ENCODE results near the gene GPR108.
A peak's percentile ranks its signal among the peaks of the same experiment; 100 is the strongest.

The GPR108 gene

DNA sequence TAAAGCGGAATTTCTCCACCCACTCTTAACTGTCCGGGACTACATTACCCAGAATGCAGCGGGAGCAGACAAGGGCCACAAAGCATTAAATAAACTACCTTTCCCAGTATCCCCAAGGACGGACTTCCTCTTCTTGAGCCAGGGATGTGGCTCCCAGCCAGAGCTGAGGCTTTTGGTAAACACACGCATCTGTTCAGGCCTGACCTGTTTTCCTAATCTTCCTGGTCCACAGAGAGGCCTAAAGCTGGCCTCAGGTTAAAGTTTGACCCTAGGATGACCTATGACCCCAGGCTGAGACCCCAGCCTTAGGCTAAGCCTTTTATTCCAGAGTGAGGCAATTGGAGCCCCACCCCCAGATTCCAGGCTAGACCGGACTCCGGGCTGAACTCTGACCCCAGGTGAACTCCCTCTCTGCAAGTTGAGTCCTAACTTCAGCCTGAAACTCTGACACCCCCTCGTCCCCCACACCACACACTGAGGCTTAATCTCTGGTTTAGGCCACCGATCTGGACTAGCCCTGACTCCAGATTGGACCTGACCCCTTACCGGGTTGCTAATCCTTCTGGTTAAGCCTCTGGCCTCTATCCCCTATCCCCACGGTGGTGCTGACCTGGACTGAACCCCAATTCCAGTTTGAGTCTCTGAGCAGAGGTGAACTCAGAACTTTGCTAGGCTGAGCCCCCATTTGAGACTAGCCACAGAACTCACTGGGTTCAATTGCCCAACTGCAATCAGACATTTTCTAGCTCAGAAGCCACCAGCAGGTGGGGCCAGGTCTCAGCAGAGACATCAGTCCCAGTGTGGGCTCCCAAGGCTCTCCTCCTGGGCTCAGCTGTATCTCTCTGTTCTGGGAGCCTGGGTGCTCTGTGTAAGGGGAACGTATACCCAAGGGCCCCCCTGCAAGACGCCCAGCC lies 750 bp upstream of the GPR108 start:
- peak in 1 of 2 donors; percentile 50 for DNase-seq (ENCODE audit: low read depth in 2 of 2)

- no peak for DNase-seq (ENCODE audit: low read depth in 2 of 2)
Measured at GRCh38 chr19:6736917-6737283, 480 bp downstream of the GPR108 start.

GRCh38 chr19:6736169-6736916 lies 1.0 kb downstream of the GPR108 start:
- peak in 1 of 2 donors; percentile 44 for DNase-seq (ENCODE audit: low read depth in 2 of 2)

DNA sequence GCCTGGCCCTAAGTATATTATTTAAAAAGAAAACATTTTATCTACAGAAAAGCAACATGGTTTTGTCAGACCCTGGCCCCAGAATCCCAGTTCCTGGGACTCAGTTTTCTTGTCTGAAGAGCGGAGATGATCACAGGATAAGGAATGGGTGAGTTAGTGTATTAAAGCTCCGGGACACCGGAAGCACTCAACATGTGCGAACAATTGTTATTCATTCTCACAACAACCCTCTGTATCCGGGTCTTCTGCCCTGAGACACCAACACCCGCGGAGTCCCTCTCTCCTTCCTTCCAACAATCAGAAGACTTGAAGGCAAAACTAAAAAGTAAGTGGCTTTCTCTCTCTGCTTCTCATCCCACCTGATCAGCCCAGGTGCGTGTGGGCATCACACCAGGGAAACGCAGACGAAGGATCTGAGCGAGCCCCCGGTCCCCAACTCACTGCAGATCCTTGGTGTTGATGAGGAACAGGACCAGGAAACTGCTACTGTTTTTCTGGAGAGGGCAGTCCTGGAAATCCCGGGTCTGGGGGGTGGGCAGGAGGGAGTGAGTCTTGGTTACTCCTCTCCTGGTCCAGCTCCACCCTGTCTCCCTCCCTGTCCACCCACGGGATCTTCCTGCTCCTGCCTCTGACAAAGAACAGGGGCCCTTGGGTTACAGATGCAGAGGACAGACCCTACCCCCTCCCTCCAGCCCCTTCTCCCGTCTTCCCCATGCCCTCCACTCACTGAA lies 2.0 kb downstream of the GPR108 start:
- DNase-seq (ENCODE audit: low read depth in 2 of 2), result no peak

GRCh38 chr19:6734096-6734696 lies 3.2 kb downstream of the GPR108 start:
- no peak for DNase-seq (ENCODE audit: low read depth in 2 of 2)

DNA sequence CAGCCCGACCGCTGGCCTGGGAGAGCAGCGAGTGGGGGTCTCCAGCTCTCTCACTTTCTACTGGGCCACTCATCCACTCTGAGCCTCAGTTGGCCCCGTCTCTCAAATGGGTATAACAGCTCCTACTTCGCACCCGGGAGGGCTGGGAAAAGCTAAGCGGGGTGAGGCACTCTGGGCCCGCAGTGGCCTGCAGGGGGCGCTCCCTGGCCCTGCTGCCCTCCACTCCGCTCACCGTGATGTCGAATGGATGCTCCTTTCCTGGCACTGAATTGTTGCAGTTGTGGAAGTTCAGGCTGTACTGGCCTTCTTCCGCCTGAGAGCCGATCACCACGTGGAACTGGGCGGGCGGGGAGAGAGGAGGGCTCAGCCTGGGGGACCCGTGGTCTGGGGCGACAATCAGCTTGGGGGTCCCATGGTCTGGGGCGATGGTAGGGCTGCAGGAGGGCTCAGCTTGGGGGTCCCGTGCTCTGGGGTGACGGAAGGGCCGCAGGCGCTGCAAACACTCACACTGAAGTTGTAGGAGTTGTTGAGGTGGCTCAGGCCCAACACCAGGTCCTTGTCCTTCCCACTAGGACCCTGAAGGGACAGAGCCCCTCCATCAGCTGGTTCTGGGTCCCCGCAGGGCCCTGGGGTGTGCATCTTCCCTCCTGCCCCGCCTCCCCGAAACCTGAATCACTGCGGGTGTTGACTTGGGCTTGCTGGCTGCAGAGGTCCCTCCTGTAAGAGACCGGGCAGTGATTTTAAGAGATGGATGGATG lies 3.9 kb downstream of the GPR108 start:
- DNase-seq (ENCODE audit: low read depth in 2 of 2), result no peak

- no peak for DNase-seq (ENCODE audit: low read depth in 2 of 2)
Measured at GRCh38 chr19:6732803-6733337, 4.5 kb downstream of the GPR108 start.

- DNase-seq (ENCODE audit: low read depth in 2 of 2), result no peak
Measured at GRCh38 chr19:6731822-6732221, 5.6 kb downstream of the GPR108 start.

DNA sequence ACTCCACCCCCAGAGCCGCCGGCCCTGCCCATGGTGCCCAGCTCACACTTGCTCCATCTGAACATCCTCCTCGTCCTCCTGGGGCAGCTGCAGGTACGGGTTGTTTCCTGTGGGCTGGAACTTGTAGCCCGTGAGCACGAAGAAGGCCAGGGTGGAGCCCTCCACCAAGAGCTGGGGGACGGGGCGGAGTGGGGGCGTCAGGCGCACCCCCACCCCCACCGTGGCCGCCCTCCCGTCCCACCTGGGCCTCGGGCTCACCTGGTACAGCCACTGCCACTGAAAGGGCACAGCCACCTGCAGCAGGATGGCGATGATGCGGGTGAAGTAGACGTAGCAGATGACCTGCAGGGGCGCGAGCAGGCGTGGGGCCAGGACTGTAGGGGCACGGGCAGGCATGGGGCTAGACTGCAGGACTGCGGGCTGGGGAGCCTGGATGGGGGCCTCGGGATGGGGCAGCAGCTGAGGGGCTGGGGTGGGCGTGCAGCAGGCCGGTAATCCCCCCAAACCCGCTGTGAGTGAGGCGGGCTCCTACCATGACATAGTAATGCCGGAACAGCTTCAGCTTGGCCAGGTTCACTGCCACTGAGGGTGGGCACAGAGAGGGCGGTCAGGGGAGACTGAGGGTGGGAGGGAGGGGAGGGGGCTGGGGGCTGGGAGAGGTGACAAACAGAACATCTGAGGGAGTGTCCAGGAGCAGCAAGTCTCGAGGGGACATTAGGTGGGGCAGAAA lies 6.3 kb downstream of the GPR108 start:
- DNase-seq (ENCODE audit: low read depth in 2 of 2), result no peak

DNA sequence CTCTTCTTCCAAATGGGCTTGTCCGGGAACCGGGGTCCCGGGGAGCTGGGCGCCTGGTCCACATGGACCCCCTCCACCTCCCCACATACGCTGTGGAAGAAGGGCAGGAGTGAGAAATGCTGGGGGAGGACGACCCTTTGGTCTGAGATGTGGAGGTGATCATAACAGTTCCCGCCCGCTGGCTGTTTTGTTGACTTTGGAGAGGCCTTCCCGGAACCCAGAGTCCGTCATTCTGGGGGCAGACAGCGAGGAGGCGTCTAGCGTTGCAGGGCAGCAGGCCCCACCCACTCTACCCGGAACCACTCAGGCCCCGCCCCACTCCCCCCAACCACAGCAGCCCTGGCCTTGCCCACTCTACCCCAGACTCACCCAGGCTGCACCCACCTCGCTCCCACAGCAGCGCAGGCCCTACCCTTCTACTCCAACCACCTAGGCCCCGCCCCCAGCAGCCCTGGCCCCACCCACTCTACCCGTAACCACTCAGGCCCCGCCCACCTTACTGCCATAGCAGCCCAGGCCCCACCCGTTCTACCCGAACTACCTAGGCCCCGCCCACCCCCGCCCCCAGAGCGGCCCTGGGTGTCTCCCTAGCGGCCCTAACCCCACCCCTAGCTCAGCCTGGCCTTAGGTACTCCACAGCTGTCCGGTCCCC lies 7.1 kb downstream of the GPR108 start:
- DNase-seq (ENCODE audit: low read depth in 2 of 2), result no peak

- no peak for DNase-seq (ENCODE audit: low read depth in 2 of 2)
Measured at GRCh38 chr19:6729573-6730152, 7.7 kb downstream of the GPR108 start.

GRCh38 chr19:6728346-6728745 lies 9.0 kb downstream of the GPR108 start:
- DNase-seq (ENCODE audit: low read depth in 2 of 2), result no peak

DNA sequence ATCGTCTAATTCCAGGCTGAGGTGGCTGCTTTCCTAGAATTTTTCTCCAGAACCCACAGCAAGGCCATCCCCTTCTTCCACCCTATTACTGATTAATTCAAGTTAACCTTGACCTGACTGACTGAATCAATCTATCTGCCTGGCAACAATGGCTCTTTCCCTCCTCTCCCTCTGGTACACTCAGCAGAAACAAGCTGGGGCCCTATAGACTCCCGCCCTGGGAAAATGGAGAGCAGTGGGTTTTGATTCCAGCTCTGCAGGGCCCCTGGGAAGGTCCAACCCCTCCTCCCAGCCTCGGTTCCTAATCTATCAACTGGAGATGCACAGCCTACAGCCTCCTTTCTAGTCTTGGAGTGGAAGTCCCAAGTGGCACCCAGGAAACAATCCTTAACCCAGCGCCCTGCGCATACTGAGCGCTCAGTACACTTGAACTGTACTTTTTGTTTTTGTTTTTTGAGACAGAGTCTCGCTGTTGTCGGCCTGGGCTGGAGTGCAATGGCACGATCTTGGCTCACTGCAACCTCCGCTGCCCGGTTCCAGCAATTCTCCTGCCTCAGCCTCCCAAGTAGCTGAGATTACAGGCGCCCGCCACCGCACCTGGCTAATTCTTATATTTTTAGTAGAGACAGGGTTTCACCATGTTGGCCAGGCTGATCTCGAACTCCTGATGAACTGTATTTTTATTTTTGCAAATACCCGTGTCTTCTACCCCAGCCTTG lies 11.7 kb downstream of the GPR108 start:
- no peak for DNase-seq (ENCODE audit: low read depth in 2 of 2)

- no peak for DNase-seq (ENCODE audit: low read depth in 2 of 2)
Measured at GRCh38 chr19:6724631-6725492, 12.5 kb downstream of the GPR108 start.

- no peak for DNase-seq (ENCODE audit: low read depth in 2 of 2)
Measured at GRCh38 chr19:6723738-6724137, 13.6 kb downstream of the GPR108 start.

DNA sequence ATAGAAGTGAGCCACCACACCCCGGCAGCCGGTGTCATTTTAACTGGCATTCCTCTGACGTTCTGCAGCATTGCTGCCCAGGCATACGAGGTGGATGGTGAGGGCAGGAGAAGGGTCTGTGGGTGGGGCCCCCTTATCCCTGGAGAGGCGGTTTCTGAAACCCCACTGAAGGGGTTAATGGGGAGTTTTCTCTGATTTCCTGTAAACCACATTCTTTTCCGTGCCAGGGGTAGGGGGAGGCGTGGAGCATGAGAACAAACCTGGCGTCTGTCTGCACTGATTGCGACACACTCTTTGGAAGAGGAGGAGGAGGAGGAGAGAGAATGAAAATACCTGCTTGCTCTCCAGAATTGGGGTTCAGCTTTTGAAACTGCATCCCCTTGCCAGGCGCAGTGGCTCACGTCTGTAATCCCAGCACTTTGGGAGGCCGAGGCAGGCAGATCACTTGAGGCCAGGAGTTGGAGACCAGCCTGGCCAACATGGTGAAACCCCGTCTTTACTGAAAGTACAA lies 14.2 kb downstream of the GPR108 start:
- no peak for DNase-seq (ENCODE audit: low read depth in 2 of 2)

- DNase-seq (ENCODE audit: low read depth in 2 of 2), result no peak
Measured at GRCh38 chr19:6721773-6722172, 15.6 kb downstream of the GPR108 start.

- no peak for DNase-seq (ENCODE audit: low read depth in 2 of 2)
Measured at GRCh38 chr19:6721138-6721474, 16.3 kb downstream of the GPR108 start.
